ENCODE measurements around the gene WNT3A. TPM values are rescaled to one million over a fixed set of nuclear protein-coding genes. Genes with fewer than 3 reads are reported as not detected.
A peak's percentile ranks its signal among the peaks of the same experiment; 100 is the strongest.

The WNT3A gene
- total and polyA plus RNA-seq, 2 experiments from 2014 or later = 0.07 to 0.65 TPM

- Histone ChIP-seq H3K4me3 (no peak overlapping the region), H3K9me2 (ENCODE audit: insufficient read depth) (no peaks in the 10 kb centered on the region), H2AFZ (no peak overlapping the region), H3K36me3 (ENCODE audit: insufficient read depth) (no peaks in the 10 kb centered on the region), H3K4me1 (ENCODE audit: insufficient read depth) (no peaks in the 10 kb centered on the region), H3K4me2 (no peak overlapping the region), H4K20me1 (replicated peaks; ENCODE audit: insufficient read depth) (no peaks in the 10 kb centered on the region), H3F3A (replicated peaks; ENCODE audit: low read depth) (no peaks in the 10 kb centered on the region), H3K27me3 (ENCODE audit: insufficient read depth) (peaks cover 98% of the 10 kb centered on the region), H3K27ac (ENCODE audit: low read depth) (no peak overlapping the region), H3K79me2 (replicated peaks; ENCODE audit: insufficient read depth) (no peaks in the 10 kb centered on the region)
- H3K36me3 Mint-ChIP-seq (ENCODE audit: low read depth) = no peaks in the 10 kb centered on the region
- peaks cover 66% of the 10 kb centered on the region for H3K27me3 Mint-ChIP-seq (ENCODE audit: insufficient read depth, low read depth, poor library complexity)
- no peaks in the 10 kb centered on the region for H3K9me3 Mint-ChIP-seq
- no peak overlapping the region for H3K27ac Mint-ChIP-seq
- no peak overlapping the region for H3K4me3 Mint-ChIP-seq
- DNase-seq (ENCODE audit: low spot score) (no peak), ATAC-seq (peak; percentile 35)
- TF ChIP-seq ETS1 (IDR thresholded peaks at IDR 0.05) = no peak
- TF ChIP-seq REST (IDR thresholded peaks at IDR 0.05; ENCODE audit: unreplicated experiment) = no peak
- peak in 1 of 2 experiments; percentile 18; a peak in 2 of 4 replicates for TF ChIP-seq CTCF (conservative IDR thresholded peaks at IDR 0.05; ENCODE audit: low read depth in 2 of 2)
- peaks cover 2% of the 10 kb centered on the region; the same call in 1 of the 3 replicates for H3K4me1 Mint-ChIP-seq
Measured at GRCh38 chr1:228071839-228072657, 65.2 kb downstream of the WNT3A start.

GRCh38 chr1:228072658-228073043 lies 65.9 kb downstream of the WNT3A start:
- H3K79me2 ChIP-seq (replicated peaks; ENCODE audit: insufficient read depth) = no peaks in the 10 kb centered on the region
- no peaks in the 10 kb centered on the region for H3K9me2 ChIP-seq (ENCODE audit: insufficient read depth)
- Mint-ChIP-seq H3K27ac (no peak overlapping the region), H3K4me3 (no peak overlapping the region), H3K27me3 (ENCODE audit: insufficient read depth, low read depth, poor library complexity) (peaks cover 66% of the 10 kb centered on the region), H3K9me3 (no peaks in the 10 kb centered on the region), H3K4me1 (peaks cover 2% of the 10 kb centered on the region; the same call in 1 of the 3 replicates), H3K36me3 (ENCODE audit: low read depth) (no peaks in the 10 kb centered on the region)
- DNase-seq (ENCODE audit: low spot score) (no peak), ATAC-seq (no peak)
- H3K4me1 ChIP-seq (ENCODE audit: insufficient read depth) = no peaks in the 10 kb centered on the region
- H3K4me3 ChIP-seq = no peak overlapping the region
- H2AFZ ChIP-seq = no peak overlapping the region
- H4K20me1 ChIP-seq (replicated peaks; ENCODE audit: insufficient read depth) = no peaks in the 10 kb centered on the region; the same call in 1 of the 2 replicates
- no peak overlapping the region for H3K4me2 ChIP-seq
- no peaks in the 10 kb centered on the region for H3F3A ChIP-seq (replicated peaks; ENCODE audit: low read depth)
- H3K27ac ChIP-seq (ENCODE audit: low read depth) = no peak overlapping the region
- H3K27me3 ChIP-seq (ENCODE audit: insufficient read depth) = peaks cover 98% of the 10 kb centered on the region
- no peaks in the 10 kb centered on the region for H3K36me3 ChIP-seq (ENCODE audit: insufficient read depth)
- TF ChIP-seq ETS1 (IDR thresholded peaks at IDR 0.05) (no peak), POLR2AphosphoS5 (IDR thresholded peaks at IDR 0.05; ENCODE audit: low read depth) (no peak), ZNF462 (CRISPR knock-in tag; IDR thresholded peaks at IDR 0.05) (no peak)

Measured in GM23338 (cell line).